ENCODE data around the gene PM20D1. TPM values are rescaled to one million over a fixed set of nuclear protein-coding genes. Genes with fewer than 3 reads are reported as not detected.

PM20D1 gene
- total and polyA plus RNA-seq, 10 of the 15 experiments (the other 5 are each of a cell fraction or from before 2014, with no cell fraction given), result not detected

- ChIA-PET SMC1A (ENCODE audit: uncharacterized antibody, unreplicated experiment) (no interaction called here), CTCF (interaction anchor here (1.0 kb wide), 1 partner anchor 96 kb away, joined by 3 read pairs; no protein-coding TSS in a partner anchor), RAD21 (ENCODE audit: unreplicated experiment) (no interaction called here), POLR2A (no interaction called here)
- in situ Hi-C loops (cut with MboI), result no loop called here
- Histone ChIP-seq H3K4me1 (ENCODE audit: control insufficient read depth, insufficient read depth, low read length) (no peaks in the 10 kb centered on the region), H3K4me2 (ENCODE audit: control insufficient read depth, insufficient read depth) (no peak overlapping the region), H3K9ac (ENCODE audit: control insufficient read depth, insufficient read depth, low read length) (no peak overlapping the region), H3K27ac (ENCODE audit: control insufficient read depth, insufficient read depth) (no peak overlapping the region), H3K79me2 (ENCODE audit: control insufficient read depth, insufficient read depth, low read length) (no peaks in the 10 kb centered on the region), H2AFZ (ENCODE audit: control insufficient read depth, low read depth, low read length) (no peak overlapping the region), H3K4me3 (no peak overlapping the region), H3K27me3 (replicated peaks in 1 of 2; ENCODE audit: control insufficient read depth in 2 of 2, insufficient read depth in 2 of 2, low read length in 1 of 2) (no peaks in the 10 kb centered on the region), H4K20me1 (ENCODE audit: control insufficient read depth, insufficient read depth) (no peaks in the 10 kb centered on the region), H3K36me3 (ENCODE audit: control insufficient read depth in 2 of 2, insufficient read depth in 2 of 2, low read length in 1 of 2) (no peaks in the 10 kb centered on the region), H3K9me3 (replicated peaks; ENCODE audit: control insufficient read depth, insufficient read depth, low read length) (no peaks in the 10 kb centered on the region; the same call in 2 of the 3 replicates)
- DNase-seq (ENCODE audit: low read depth, low spot score), result no peak
- intact Hi-C loops (cut with micrococcal nuclease; ENCODE audit: unreplicated experiment), result no loop called here
- ATAC-seq, result no peak
- FAIRE-seq, result no peak
- TF ChIP-seq CUX1 (IDR thresholded peaks at IDR 0.05; ENCODE audit: insufficient replicate concordance, low read depth, low read length) (no peak), EP300 (IDR thresholded peaks at IDR 0.05; ENCODE audit: borderline replicate concordance in 1 of 2, control insufficient read depth in 1 of 2, low read depth in 2 of 2, low read length in 2 of 2) (no peak), CREB1 (IDR thresholded peaks at IDR 0.05; ENCODE audit: low read depth) (no peak), RUNX3 (IDR thresholded peaks at IDR 0.05; ENCODE audit: low read length) (no peak), EGR1 (IDR thresholded peaks at IDR 0.05; ENCODE audit: borderline replicate concordance in 1 of 2, low read depth in 2 of 2, low read length in 2 of 2) (no peak), BRCA1 (IDR thresholded peaks at IDR 0.05; ENCODE audit: low read depth, low read length) (no peak), ZNF384 (IDR thresholded peaks at IDR 0.05; ENCODE audit: borderline replicate concordance, low read depth, low read length) (no peak), SPI1 (IDR thresholded peaks at IDR 0.05; ENCODE audit: borderline replicate concordance, insufficient read depth, low read depth, low read length) (no peak), SUPT20H (IDR thresholded peaks at IDR 0.05; ENCODE audit: borderline replicate concordance, control insufficient read depth, low read depth, low read length) (no peak), KAT2A (conservative IDR thresholded peaks at IDR 0.05; ENCODE audit: control insufficient read depth, low read depth, low read length) (no peak), JUND (IDR thresholded peaks at IDR 0.05; ENCODE audit: low read depth, low read length) (no peak), ATF3 (IDR thresholded peaks at IDR 0.05; ENCODE audit: borderline replicate concordance, extremely low read depth, low read depth, low read length) (no peak), BCL11A (IDR thresholded peaks at IDR 0.05; ENCODE audit: low read depth, low read length) (no peak), SP1 (IDR thresholded peaks at IDR 0.05; ENCODE audit: low read depth, low read length) (no peak)
- no TSS peak for BruUV-seq (replicated peaks)
Measured at GRCh38 chr1:205880923-205881322, 31.0 kb upstream of the PM20D1 start.
